Thoracic aorta (tissue), 2 donors: Measurements from ENCODE around the gene PHAF1. TPM values are rescaled to one million over a fixed set of nuclear protein-coding genes. Genes with fewer than 3 reads are reported as not detected.

ENCODE experiments used
- ATAC-seq: fragments of 150-250 bp; one replicate; pipeline ENCODE4 v1.8.0; 2017; ENCODE audit warnings: low read depth; ENCODE audit not compliant: insufficient number of reproducible peaks, low FRiP score
- DNase-seq: peaks from one replicate; pipeline ENCODE4 v3.0.0-alpha.2; 2020; ENCODE audit warnings: low spot score
- H3K27ac ChIP-seq, 2 donors: fragments of 200-600 bp; sonication (generic); 1 replicate in 1 of 2; 2 replicates in 1 of 2; pipeline ENCODE4 v1.5.1; 2016; ENCODE audit warnings: mild to moderate bottlenecking in 2 of 2, moderate library complexity in 2 of 2
- H3K27me3 ChIP-seq: fragments of 200-600 bp; sonication (generic); replicated peaks from 2 replicates; pipeline ENCODE4 v1.6.0; 2016; ENCODE audit warnings: mild to moderate bottlenecking; ENCODE audit not compliant: insufficient read depth
- H3K36me3 ChIP-seq: fragments of 200-600 bp; sonication (generic); one replicate; pipeline ENCODE4 v1.5.1; 2016
- H3K4me1 ChIP-seq, 2 donors: fragments of 200-600 bp; sonication (generic); 1 replicate in 1 of 2; 2 replicates in 1 of 2; pipeline versions ENCODE4 v1.5.1 to v1.6.0; 2016; ENCODE audit warnings: low read depth in 2 of 2, mild to moderate bottlenecking in 1 of 2; ENCODE audit not compliant: control insufficient read depth in 1 of 2
- H3K4me3 ChIP-seq: fragments of 200-600 bp; sonication (generic); 2 replicates; pipeline ENCODE4 v1.5.1; 2016; ENCODE audit warnings: mild to moderate bottlenecking
- H3K9me3 ChIP-seq: fragments of 200-600 bp; sonication (generic); 2 replicates; pipeline ENCODE4 v1.5.1; 2016
- total RNA-seq, 2 donors: library from RNA; depleted of rRNA; stranded (reverse); fragments of >200 nt; gene quantifications; one replicate each; pipeline versions ENCODE4 v1.1.0 to v1.2.3, GENCODE V29; 2016
- TF ChIP-seq, protein P1 (sequence below): fragments of 200-600 bp; sonication (generic); IDR thresholded peaks from one replicate; pipeline ENCODE4 v1.5.1; 2019; ENCODE audit warnings: antibody characterized with exemption

The PHAF1 gene
- total RNA-seq, 2 donors from 2014 or later = 15.6 to 27.2 TPM

DNA sequence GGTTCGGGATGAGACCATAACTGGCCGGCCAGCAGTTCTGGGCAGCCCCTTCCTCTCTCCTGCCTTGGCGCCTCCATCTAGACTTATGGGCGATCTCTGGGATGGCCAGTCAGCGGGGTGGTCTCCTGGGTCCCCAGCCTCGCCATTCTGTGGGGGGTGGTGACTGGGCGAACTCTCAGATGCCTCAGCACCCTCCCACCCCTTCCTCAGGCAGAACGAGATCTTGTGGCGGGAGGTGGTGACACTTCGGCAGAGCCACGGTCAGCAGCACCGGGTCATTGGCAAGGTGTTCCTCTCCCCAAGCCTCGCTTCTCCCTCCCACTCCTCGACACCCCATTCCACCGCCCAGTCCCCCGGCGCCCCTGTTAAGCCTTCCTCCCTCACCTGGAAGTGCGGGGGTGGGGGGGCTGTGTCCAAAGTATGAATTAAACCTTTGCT lies 56.4 kb downstream of the PHAF1 start:
- H3K4me1 ChIP-seq = peaks cover 38 to 66% of the 10 kb centered on the region in 2 donors
- no peaks in the 10 kb centered on the region for H3K36me3 ChIP-seq
- TF ChIP-seq, protein P1, sequence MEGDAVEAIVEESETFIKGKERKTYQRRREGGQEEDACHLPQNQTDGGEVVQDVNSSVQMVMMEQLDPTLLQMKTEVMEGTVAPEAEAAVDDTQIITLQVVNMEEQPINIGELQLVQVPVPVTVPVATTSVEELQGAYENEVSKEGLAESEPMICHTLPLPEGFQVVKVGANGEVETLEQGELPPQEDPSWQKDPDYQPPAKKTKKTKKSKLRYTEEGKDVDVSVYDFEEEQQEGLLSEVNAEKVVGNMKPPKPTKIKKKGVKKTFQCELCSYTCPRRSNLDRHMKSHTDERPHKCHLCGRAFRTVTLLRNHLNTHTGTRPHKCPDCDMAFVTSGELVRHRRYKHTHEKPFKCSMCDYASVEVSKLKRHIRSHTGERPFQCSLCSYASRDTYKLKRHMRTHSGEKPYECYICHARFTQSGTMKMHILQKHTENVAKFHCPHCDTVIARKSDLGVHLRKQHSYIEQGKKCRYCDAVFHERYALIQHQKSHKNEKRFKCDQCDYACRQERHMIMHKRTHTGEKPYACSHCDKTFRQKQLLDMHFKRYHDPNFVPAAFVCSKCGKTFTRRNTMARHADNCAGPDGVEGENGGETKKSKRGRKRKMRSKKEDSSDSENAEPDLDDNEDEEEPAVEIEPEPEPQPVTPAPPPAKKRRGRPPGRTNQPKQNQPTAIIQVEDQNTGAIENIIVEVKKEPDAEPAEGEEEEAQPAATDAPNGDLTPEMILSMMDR = no peak
- ATAC-seq (no peak), DNase-seq (no peak)
- H3K27me3 ChIP-seq = no peaks in the 10 kb centered on the region
- no peaks in the 10 kb centered on the region for H3K9me3 ChIP-seq
- H3K4me3 ChIP-seq = no peak overlapping the region
- no peak overlapping the region for H3K27ac ChIP-seq

DNA sequence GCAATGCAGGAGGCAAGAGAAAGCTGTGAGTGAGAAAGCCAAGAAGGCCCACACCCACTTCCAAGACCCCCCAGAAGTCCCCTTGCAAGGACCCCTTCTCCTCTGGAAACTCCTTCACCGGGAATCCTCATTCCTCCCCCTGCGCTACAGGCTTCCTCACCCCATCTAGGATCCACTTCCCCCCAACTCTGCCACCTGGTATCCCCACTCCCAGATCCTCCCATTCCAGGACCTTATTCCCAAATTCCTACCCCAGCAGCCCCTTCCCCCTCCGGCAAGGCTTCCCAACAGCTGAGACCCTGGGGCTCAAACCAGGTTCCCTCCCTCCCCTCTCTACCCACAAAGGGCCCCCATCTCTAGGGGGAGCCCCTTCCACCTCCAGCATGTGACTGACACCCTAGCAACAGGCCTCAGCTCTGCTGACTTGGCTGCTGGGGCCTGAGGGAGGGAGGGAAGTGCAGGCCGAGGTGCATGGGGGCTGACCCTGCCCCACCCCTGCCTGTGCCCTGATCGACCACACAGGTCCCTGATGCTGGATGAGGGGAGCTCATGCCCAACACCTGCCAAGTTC lies 56.9 kb downstream of the PHAF1 start:
- TF ChIP-seq, protein P1 = no peak
- DNase-seq (no peak), ATAC-seq (no peak)
- Histone ChIP-seq H3K4me1 (peaks cover 35 to 66% of the 10 kb centered on the region in 2 donors), H3K36me3 (no peaks in the 10 kb centered on the region), H3K9me3 (no peaks in the 10 kb centered on the region), H3K27me3 (no peaks in the 10 kb centered on the region), H3K27ac (no peak overlapping the region), H3K4me3 (no peak overlapping the region)

DNA sequence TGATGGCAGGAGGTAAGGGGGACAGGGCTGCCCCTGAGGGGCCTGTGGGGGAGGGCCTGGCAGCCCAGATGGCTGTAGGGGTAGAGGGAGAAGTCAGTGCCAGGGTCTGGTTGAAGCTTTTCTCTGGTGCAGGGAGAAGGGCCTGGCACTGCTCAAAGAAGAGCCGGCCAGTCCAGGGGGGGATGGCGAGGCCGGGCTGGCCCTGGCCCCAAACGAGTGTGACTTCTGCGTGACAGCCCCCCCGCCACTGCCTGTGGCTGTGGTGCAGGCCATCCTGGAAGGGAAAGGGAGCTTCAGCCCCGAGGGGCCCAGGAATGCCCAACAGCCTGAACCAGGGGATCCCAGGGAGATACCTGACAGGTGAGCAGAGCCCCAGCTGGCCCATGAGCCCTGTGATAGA lies 57.8 kb downstream of the PHAF1 start:
- H3K27me3 ChIP-seq = no peaks in the 10 kb centered on the region
- H3K27ac ChIP-seq = no peak overlapping the region
- no peak for DNase-seq
- no peaks in the 10 kb centered on the region for H3K36me3 ChIP-seq
- TF ChIP-seq, protein P1 = no peak
- peaks cover 35 to 59% of the 10 kb centered on the region in 2 donors for H3K4me1 ChIP-seq
- no peak for ATAC-seq
- no peaks in the 10 kb centered on the region for H3K9me3 ChIP-seq
- no peak overlapping the region for H3K4me3 ChIP-seq

DNA sequence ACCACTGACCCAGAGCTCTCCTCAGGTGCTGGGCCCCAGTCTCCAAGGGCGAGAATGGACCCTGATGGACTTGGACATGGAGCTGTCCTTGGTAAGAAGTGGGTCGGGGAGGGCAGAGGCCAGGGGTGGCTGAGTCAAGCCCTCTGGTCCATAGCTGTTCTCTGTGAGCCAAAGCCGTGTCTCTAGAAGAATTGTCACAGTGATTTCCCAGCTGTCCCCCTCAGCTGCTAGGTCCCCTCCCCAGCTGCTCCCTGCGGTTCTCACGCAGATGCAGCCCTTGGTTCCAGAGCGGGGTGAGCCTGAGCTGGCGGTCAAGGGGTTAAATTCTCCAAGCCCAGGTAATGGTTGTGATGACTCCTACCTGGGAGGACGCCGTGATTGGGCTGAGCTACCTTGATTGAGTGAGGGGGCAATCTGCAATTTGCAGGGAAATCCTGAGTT lies 59.3 kb downstream of the PHAF1 start:
- no peak for DNase-seq
- Histone ChIP-seq H3K27me3 (no peaks in the 10 kb centered on the region), H3K4me3 (no peak overlapping the region), H3K36me3 (no peaks in the 10 kb centered on the region), H3K27ac (peak overlapping the region; percentile 95 to 97), H3K4me1 (peaks cover 34 to 55% of the 10 kb centered on the region in 2 donors), H3K9me3 (no peaks in the 10 kb centered on the region)
- ATAC-seq = no peak
- TF ChIP-seq, protein P1 = no peak

DNA sequence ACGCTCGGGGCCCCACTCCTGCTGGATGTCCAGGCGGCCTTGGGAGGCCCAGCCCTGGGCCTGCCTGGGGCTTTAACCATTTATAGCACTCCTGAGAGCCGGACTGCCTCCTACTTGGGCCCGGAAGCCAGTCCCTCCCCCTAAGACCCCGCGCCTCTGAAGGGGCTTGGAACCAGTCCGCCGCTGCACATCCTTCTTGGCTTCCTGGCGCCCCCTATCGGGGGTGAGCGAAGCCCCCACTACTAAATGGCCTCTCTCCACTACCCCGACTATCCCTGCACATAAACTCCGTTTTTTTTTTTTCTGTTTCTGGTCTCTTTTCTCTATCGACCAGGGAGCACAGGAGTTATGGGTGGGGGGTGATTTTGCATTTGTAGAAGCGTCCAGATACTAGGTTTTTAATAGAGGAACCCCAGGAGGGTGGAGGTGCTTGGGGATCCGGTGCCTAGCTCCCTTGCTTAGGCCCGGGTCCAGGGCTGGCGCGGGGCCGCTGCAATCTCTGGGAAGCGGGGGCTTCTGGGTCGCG lies 60.0 kb downstream of the PHAF1 start:
- DNase-seq (no peak), ATAC-seq (no peak)
- TF ChIP-seq, protein P1 = peak; percentile 35
- Histone ChIP-seq H3K27me3 (no peaks in the 10 kb centered on the region), H3K4me1 (peaks cover 33 to 54% of the 10 kb centered on the region in 2 donors), H3K4me3 (peak overlapping the region; percentile 83), H3K27ac (peak overlapping the region; percentile 95 to 97), H3K9me3 (no peaks in the 10 kb centered on the region), H3K36me3 (no peaks in the 10 kb centered on the region)
